Nephron progenitor cell (in vitro differentiated cells): Measurements from ENCODE around the gene SFXN4.
A peak's percentile ranks its signal among the peaks of the same experiment; 100 is the strongest.

ENCODE experiments used
- DNase-seq: peaks from one replicate; pipeline ENCODE4 v3.0.0; 2021
- H3K27ac Mint-ChIP-seq: 2 replicates; pipeline ENCODE4 v1.8.0; 2021; ENCODE audit warnings: mild to moderate bottlenecking, moderate library complexity, mixed read lengths
- H3K27me3 Mint-ChIP-seq: 2 replicates; pipeline ENCODE4 v1.8.0; 2021; ENCODE audit warnings: mild to moderate bottlenecking, low read depth, mixed read lengths; ENCODE audit not compliant: poor library complexity
- H3K36me3 Mint-ChIP-seq: 2 replicates; pipeline ENCODE4 v1.8.0; 2021; ENCODE audit warnings: low read depth, mixed read lengths
- H3K4me1 Mint-ChIP-seq: 2 replicates; pipeline ENCODE4 v1.8.0; 2021; ENCODE audit warnings: mixed read lengths
- H3K4me3 Mint-ChIP-seq: 2 replicates; pipeline ENCODE4 v1.8.0; 2021; ENCODE audit warnings: mild to moderate bottlenecking, moderate library complexity, mixed read lengths
- H3K9me3 Mint-ChIP-seq: 2 replicates; pipeline ENCODE4 v1.8.0; 2021; ENCODE audit warnings: mild to moderate bottlenecking, moderate library complexity, mixed read lengths
- CTCF ChIP-seq: fragments of 200-600 bp; sonication (generic); IDR thresholded peaks from 2 replicates; pipeline ENCODE4 v1.5.0; 2021; ENCODE audit warnings: antibody characterized with exemption

SFXN4 gene, protein sequence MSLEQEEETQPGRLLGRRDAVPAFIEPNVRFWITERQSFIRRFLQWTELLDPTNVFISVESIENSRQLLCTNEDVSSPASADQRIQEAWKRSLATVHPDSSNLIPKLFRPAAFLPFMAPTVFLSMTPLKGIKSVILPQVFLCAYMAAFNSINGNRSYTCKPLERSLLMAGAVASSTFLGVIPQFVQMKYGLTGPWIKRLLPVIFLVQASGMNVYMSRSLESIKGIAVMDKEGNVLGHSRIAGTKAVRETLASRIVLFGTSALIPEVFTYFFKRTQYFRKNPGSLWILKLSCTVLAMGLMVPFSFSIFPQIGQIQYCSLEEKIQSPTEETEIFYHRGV

DNA sequence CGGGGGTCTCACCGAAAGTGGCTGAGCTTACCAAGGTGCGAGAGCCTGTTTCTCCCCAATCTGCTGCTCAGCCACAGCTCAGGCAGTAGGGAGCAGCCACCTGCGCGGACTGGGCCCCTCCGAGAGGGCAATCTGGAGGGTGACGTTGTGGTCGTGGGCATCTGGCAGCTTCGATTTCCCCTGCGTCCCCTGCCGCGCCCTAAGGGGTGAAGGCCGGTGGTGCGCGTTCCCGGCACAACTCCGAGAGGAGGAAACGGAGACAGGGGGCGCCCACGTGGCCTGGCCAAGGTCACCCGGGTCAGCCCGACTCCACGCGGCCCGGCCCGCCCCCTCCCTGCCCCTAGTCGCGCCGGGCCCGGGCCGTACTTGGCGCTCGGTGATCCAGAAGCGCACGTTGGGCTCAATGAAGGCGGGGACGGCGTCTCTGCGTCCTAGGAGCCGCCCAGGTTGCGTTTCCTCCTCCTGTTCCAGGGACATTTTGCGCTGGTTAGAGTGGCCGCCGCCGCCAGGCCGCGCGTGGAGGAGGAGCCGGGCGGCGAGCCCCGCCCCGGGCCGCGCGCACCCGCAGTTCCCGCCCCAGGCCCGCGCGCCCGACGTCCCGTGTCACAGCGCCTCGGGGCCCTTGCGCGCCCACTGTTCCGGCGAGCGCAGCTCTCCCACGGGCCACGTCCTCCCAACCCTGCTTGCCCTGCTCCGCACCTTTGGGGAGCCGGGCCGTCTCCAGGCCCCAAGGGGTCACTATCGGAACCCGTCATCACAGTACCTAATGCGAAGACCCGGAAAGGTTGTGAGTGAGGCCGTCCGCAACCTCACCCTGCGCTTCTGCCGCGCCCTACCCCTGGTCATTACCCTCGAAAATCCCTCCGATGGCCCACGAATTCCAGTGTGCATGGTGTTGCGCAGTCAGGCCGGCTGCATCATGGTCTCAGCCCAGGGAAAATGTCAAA, at the start of gene SFXN4:
Gene SFXN4, minus strand, starts transcription at position 544 of the 947 bp plus-strand sequence. Its CDS starts 67 bp downstream, at position 477.
- Mint-ChIP-seq H3K4me3 (peak within 1 kb of the TSS; percentile 86), H3K27ac (peak within 1 kb of the TSS; percentile 78), H3K9me3 (no peaks in the 10 kb centered on the region), H3K27me3 (peaks cover 4% of the 10 kb centered on the region), H3K4me1 (peaks cover 64% of the 10 kb centered on the region), H3K36me3 (peaks cover 28% of the 10 kb centered on the region)
- no peak for TF ChIP-seq CTCF
- DNase-seq: peak; percentile 75

DNA sequence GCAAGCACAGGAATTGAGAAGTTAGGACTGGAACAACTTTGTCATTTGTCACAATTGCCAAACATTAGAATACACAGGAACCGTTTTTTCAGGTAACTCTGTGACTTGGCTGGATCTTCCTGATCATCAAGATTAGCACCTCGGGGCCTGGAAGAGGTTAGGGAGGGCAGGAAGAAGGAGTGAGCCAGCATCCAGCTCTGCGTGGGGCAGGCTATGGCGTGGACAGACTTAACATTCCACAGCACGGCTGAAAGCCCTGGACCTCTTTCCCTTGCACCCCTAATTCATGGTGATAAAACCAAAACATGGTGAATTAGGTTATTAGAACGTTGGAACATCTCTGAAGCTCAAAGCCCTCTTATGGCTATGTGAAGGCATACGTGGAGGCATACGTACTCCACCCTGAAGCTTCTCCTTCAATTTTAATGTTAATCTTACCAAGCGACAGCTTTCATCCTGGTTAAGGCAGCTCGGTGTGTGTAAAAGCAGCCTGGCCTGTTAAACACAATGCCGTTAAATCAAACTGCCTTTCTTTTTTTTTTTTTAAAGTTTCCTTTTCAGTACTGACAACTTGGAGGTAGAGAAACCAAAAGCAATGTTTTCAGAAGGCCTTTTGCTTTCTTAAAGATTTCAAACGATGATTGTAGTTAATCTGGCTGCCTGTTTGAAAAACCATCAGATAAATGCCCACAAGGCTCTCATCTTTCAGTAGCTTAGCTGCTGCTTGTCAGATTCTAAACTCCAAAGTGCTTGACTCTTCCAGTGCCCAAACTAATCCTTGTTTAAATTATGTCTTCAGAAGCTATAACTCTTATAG, 46.3 kb upstream of the SFXN4 start:
- Mint-ChIP-seq H3K27me3 (peaks cover 13% of the 10 kb centered on the region), H3K4me1 (peaks cover 77% of the 10 kb centered on the region), H3K4me3 (peak overlapping the region; percentile 68), H3K36me3 (no peaks in the 10 kb centered on the region), H3K9me3 (no peaks in the 10 kb centered on the region), H3K27ac (peak overlapping the region; percentile 95)
- no peak for TF ChIP-seq CTCF
- DNase-seq: peak; percentile 20

- H3K27me3 Mint-ChIP-seq: peaks cover 10% of the 10 kb centered on the region
- DNase-seq: no peak
- H3K36me3 Mint-ChIP-seq: no peaks in the 10 kb centered on the region
- H3K4me3 Mint-ChIP-seq: peak overlapping the region; percentile 68
- peaks cover 81% of the 10 kb centered on the region for H3K4me1 Mint-ChIP-seq
- no peaks in the 10 kb centered on the region for H3K9me3 Mint-ChIP-seq
- no peak for TF ChIP-seq CTCF
- H3K27ac Mint-ChIP-seq: peak overlapping the region; percentile 95
These were observed 45.7 kb upstream of the SFXN4 start for GRCh38 chr10:119211176-119211575.

DNA sequence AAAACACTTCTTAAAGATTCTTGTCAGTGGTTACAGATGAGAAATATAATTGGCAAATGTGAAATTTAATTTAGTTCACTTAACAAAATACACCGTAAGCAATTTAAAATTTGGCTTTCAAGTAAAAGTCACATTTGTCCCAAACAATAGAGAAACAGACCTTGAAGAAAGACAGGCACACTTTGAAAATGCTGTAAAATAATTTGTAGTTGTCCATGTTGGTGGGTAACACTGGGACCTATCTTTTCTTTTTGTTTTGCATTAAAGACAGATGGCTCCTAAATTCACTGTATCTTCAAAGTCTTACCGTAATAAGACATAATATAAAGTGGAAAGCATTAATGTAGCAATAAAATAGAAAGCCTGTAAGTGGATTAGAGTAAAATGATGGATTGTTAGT, 45.1 kb upstream of the SFXN4 start:
- no peaks in the 10 kb centered on the region for H3K36me3 Mint-ChIP-seq
- peaks cover 9% of the 10 kb centered on the region for H3K27me3 Mint-ChIP-seq
- no peaks in the 10 kb centered on the region for H3K9me3 Mint-ChIP-seq

More for the DNA sequence above, 45.1 kb upstream of the SFXN4 start:
- peak overlapping the region; percentile 68 for H3K4me3 Mint-ChIP-seq
- TF ChIP-seq CTCF: no peak
- H3K27ac Mint-ChIP-seq: peak overlapping the region; percentile 95
- H3K4me1 Mint-ChIP-seq: peaks cover 78% of the 10 kb centered on the region
- DNase-seq: no peak
